ENCODE data around the gene TNNT2.

DNA sequence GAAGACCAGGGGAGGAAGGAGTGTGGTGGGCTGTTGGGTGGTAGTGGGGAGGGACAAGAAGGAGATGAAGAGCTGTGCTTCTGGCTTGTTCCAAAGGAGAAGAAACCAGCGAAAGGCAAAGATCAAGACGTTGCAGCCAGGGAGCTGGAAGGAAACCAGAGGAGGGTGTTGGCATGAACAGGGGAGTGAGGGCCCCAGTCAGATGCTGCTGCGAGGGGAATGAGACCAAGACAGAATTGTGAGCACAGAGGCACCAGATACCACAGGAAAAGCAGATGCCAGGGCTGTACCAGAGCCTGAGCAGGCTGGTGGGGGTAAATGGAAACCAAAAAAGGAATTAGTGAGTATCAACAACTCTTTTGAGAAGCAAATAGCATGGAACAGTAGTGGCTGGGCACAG, 15.6 kb upstream of the TNNT2 start:
- TF ChIP-seq, protein P1, sequence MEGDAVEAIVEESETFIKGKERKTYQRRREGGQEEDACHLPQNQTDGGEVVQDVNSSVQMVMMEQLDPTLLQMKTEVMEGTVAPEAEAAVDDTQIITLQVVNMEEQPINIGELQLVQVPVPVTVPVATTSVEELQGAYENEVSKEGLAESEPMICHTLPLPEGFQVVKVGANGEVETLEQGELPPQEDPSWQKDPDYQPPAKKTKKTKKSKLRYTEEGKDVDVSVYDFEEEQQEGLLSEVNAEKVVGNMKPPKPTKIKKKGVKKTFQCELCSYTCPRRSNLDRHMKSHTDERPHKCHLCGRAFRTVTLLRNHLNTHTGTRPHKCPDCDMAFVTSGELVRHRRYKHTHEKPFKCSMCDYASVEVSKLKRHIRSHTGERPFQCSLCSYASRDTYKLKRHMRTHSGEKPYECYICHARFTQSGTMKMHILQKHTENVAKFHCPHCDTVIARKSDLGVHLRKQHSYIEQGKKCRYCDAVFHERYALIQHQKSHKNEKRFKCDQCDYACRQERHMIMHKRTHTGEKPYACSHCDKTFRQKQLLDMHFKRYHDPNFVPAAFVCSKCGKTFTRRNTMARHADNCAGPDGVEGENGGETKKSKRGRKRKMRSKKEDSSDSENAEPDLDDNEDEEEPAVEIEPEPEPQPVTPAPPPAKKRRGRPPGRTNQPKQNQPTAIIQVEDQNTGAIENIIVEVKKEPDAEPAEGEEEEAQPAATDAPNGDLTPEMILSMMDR (IDR thresholded peaks at IDR 0.05; ENCODE audit: low read length) = no peak
- TF ChIP-seq EZH2 (optimal IDR thresholded peaks at IDR 0.05; ENCODE audit: low read depth, low read length) = no peak
